Psoas muscle (tissue), 8 donors: ENCODE results near the gene ZNF318. TPM values are rescaled to one million over a fixed set of nuclear protein-coding genes. Genes with fewer than 3 reads are reported as not detected.

Experiments
- ATAC-seq, 4 donors: fragments of 200-7000 bp; cut with Tn5 transposase; one replicate each; pipeline ENCODE4 v1.9.1; 2020; ENCODE audit warnings: moderate library complexity in 3 of 4, mild to moderate bottlenecking in 2 of 4
- DNase-seq, 2 donors: peaks; one replicate each; pipeline ENCODE4 v3.0.0-alpha.2; 2020
- H3K27ac ChIP-seq: fragments of 200-600 bp; one replicate; pipeline ENCODE4 v1.8.0; 2022
- H3K27me3 ChIP-seq, 3 donors: fragments of 200-600 bp in 1 of 3; one replicate each; pipeline versions ENCODE4 v1.6.1 to v1.8.0; 2013 to 2022; ENCODE audit warnings: low read length in 2 of 3, mild to moderate bottlenecking in 2 of 3, moderate library complexity in 1 of 3; ENCODE audit not compliant: insufficient read depth in 3 of 3
- H3K36me3 ChIP-seq, 2 donors: fragments of 200-600 bp in 1 of 2; one replicate each; pipeline versions ENCODE4 v1.6.1 to v1.8.0; 2013 to 2022; ENCODE audit warnings: low read depth in 1 of 2, mild to moderate bottlenecking in 1 of 2, moderate library complexity in 1 of 2; ENCODE audit not compliant: insufficient read depth in 1 of 2
- H3K4me1 ChIP-seq: fragments of 200-600 bp; one replicate; pipeline ENCODE4 v1.8.0; 2022
- H3K4me3 ChIP-seq: fragments of 200-600 bp; one replicate; pipeline ENCODE4 v1.8.0; 2022; ENCODE audit warnings: mild to moderate bottlenecking
- H3K9me3 ChIP-seq: fragments of 200-600 bp; one replicate; pipeline ENCODE4 v1.8.0; 2022
- WGBS, 3 donors: extraction: QIAGEN DNeasy Blood & Tissue Kit; methylation state at CpG; one replicate each; pipeline versions ENCODE4 v1.1.6 to v1.1.7; 2013; 5-methylcytosine and 5-hydroxymethylcytosine counted together
- intact Hi-C, 2 donors: fragments of 100-400 bp; cut with DNase I; formaldehyde crosslinking; loops; one replicate each; pipeline versions ENCODE4 v1.11.0 to v1.14.2; 2022
- polyA plus RNA-seq, 3 donors: library from polyadenylated mRNA; stranded (reverse); fragments of 200-250 nt; gene quantifications; one replicate each; pipeline ENCODE4 v1.2.3, GENCODE V29; 2013
- total RNA-seq, 4 donors: library from RNA; stranded (reverse); fragmentation: NEBNext Ultra II Directional in 2 of 4; extraction: Animal tissue kit (Norgen Biotek cat#: 25700) in 2 of 4; gene quantifications; one replicate each; pipeline versions ENCODE4 v1.2.1 to v1.2.4, GENCODE V29; 2021 to 2023
- TF ChIP-seq, protein P1 (sequence below): fragments of 200-600 bp; IDR thresholded peaks from one replicate; pipeline ENCODE4 v1.8.0; 2022; ENCODE audit warnings: antibody characterized with exemption
- donor health status: healthy with polysubstance abuse.
- donor health status: DM: no; HTN: no; CAD: no; lungs with moderate emphysema.
- donor health status: Bipolar disorder and iron deficiency.
- donor health status: healthy.
- donor health status: DM: yes; HTN: yes; CAD: no.
- donor health status: DM: no; HTN: no; CAD: no.
- donor health status: DM: no; HTN: no; CAD: no.
- donor health status: DM: yes; HTN: yes; CAD: no.

The ZNF318 gene
- total and polyA plus RNA-seq, 7 donors: 3.4 to 14.3 (median 9.0) TPM

DNA sequence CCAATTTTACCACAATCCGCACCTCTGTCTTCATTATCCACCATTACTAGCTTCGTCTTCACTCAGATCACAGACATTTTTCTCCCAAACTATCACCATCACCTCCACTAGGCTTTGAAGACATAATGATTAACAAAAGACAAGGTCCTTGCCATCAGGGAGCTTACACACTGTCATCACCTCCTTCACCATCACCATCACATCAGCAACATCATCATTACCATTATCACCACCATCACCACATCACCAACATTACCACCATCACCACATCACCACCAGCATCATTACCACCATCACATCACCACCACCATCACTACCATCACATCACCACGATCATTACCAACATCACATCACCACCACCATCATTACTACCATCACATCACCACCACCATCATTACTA lies 75.7 kb downstream of the ZNF318 start:
- no peaks in the 10 kb centered on the region for H3K9me3 ChIP-seq

DNA sequence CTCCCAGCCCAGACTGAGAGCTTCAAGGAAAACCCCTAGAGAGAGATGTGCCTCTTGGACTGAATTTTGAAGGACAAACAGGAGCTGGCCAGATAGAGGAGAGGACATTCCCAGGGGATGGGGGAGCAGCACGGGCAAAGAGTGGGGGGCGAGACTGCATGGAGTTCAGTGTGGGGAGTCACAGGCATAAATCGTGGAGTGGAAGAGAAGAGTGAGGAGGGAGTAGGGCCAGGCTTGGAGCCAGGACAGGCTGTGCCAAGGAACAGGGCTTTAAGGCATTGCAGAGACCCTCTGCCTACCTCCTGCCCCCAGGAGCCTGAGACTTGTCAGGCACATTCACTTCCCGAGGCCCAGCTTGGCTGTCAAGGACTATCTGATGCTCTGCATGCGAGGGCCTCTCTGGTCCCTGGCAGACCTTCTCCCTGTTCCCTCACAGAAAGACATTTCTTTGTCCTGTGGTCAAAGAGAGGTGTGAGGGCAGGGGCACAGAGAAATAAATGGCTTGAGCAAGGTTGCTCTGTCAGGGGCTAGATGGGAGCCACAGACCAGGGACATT lies 76.6 kb downstream of the ZNF318 start:
- no peak for DNase-seq
- TF ChIP-seq, protein P1, sequence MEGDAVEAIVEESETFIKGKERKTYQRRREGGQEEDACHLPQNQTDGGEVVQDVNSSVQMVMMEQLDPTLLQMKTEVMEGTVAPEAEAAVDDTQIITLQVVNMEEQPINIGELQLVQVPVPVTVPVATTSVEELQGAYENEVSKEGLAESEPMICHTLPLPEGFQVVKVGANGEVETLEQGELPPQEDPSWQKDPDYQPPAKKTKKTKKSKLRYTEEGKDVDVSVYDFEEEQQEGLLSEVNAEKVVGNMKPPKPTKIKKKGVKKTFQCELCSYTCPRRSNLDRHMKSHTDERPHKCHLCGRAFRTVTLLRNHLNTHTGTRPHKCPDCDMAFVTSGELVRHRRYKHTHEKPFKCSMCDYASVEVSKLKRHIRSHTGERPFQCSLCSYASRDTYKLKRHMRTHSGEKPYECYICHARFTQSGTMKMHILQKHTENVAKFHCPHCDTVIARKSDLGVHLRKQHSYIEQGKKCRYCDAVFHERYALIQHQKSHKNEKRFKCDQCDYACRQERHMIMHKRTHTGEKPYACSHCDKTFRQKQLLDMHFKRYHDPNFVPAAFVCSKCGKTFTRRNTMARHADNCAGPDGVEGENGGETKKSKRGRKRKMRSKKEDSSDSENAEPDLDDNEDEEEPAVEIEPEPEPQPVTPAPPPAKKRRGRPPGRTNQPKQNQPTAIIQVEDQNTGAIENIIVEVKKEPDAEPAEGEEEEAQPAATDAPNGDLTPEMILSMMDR: no peak
- intact Hi-C loops: no loop called here
- H3K4me3 ChIP-seq: no peak overlapping the region
- H3K9me3 ChIP-seq: no peaks in the 10 kb centered on the region
- WGBS, 3 donors: 62 to 76% (median 67%) methylated on average over 5 of the region's 5 CpGs
- no peak for ATAC-seq
- H3K27ac ChIP-seq: no peak overlapping the region
- H3K36me3 ChIP-seq: no peaks in the 10 kb centered on the region
- H3K27me3 ChIP-seq: no peaks in the 10 kb centered on the region
- H3K4me1 ChIP-seq: no peaks in the 10 kb centered on the region

More for the DNA sequence above, 75.7 kb downstream of the ZNF318 start:
- H3K27me3 ChIP-seq: peaks cover 0 to under 1% (median 0%) of the 10 kb centered on the region in 3 donors
- DNase-seq: no peak
- no peaks in the 10 kb centered on the region for H3K4me1 ChIP-seq
- H3K36me3 ChIP-seq: no peaks in the 10 kb centered on the region
- ATAC-seq: no peak
- H3K4me3 ChIP-seq: no peak overlapping the region
- TF ChIP-seq, protein P1: no peak
- 86 to 93% (median 88%) methylated on average over 3 of the region's 3 CpGs for WGBS, 3 donors
- no peak overlapping the region for H3K27ac ChIP-seq
- intact Hi-C loops: no loop called here

DNA sequence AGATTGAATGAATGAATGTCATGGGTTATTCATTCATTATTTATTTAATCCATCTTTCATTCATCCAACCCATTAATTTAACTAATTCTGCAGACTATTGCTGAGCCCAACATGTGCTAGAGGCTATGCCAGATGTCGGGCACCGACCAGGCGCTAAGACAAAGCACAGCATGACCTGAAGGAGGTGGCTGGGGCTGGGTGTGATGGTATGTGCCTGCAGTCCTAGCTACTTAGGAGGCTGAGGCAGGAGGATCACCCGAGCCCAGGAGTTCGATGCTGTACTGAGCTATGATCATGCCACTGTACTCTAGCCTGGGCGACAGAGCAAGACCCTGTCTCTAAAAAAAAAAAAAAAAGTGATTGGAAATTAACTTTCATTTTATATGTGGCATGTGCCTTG lies 77.1 kb downstream of the ZNF318 start:
- ATAC-seq (no peak), DNase-seq (no peak)
- H3K27ac ChIP-seq: no peak overlapping the region
- 85 to 91% (median 89%) methylated on average over 6 of the region's 6 CpGs for WGBS, 3 donors
- TF ChIP-seq, protein P1: no peak
- intact Hi-C loops: no loop called here
- no peaks in the 10 kb centered on the region for H3K36me3 ChIP-seq
- no peak overlapping the region for H3K4me3 ChIP-seq
- H3K27me3 ChIP-seq: no peaks in the 10 kb centered on the region
- no peaks in the 10 kb centered on the region for H3K9me3 ChIP-seq
- H3K4me1 ChIP-seq: no peaks in the 10 kb centered on the region

DNA sequence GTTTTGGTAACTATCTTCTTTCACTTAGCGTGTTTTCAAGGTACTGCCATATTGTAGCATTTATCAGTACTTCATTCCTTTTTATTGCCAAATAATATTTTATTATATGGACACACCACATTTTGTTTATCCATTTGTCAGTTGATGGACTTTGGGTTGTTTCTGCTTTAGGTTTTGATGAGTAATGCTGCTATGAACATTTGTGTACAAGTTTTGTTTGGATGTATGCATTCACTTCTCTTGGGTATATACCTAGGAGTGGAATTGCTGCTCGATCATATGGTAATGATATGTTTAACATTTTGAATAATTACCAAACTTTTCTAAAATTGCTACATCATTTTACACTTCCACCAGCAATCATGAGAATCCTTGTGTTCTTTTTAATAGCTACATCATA lies 77.7 kb downstream of the ZNF318 start:
- intact Hi-C loops: no loop called here
- H3K36me3 ChIP-seq: no peaks in the 10 kb centered on the region
- H3K4me1 ChIP-seq: no peaks in the 10 kb centered on the region
- TF ChIP-seq, protein P1: no peak
- no peak overlapping the region for H3K27ac ChIP-seq
- WGBS, 3 donors: 90 to 95% (median 94%) methylated on average over 2 of the region's 2 CpGs
- ATAC-seq (no peak), DNase-seq (no peak)
- H3K9me3 ChIP-seq: no peaks in the 10 kb centered on the region
- peaks cover 0 to 2% (median 0%) of the 10 kb centered on the region in 3 donors for H3K27me3 ChIP-seq
- no peak overlapping the region for H3K4me3 ChIP-seq

DNA sequence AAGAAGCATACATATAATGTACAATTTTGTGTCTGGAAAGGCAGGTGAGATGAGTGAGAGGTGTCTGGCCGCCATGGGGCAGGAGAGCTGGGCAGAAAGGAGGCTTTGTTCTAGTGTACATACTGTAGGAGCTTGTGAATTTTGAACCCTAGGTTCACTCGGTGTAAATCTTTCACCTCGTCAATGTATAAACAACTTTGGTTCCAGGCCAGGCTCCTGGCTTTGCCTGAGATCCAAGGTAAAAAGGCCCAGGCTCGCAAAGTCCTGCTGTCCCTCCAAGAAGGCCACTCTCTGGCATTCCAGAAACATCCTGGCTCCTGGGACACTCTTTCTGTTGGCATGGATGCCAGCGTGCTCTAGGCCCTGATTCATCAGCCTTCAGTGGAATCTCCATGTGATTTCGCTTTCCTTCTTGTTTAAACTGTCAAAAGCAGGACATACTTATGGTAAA lies 78.5 kb downstream of the ZNF318 start:
- Histone ChIP-seq H3K27ac (no peak overlapping the region), H3K4me1 (no peaks in the 10 kb centered on the region), H3K36me3 (no peaks in the 10 kb centered on the region), H3K9me3 (no peaks in the 10 kb centered on the region), H3K27me3 (peaks cover 0 to 10% (median 0%) of the 10 kb centered on the region in 3 donors), H3K4me3 (no peak overlapping the region)
- ATAC-seq (no peak), DNase-seq (no peak)
- intact Hi-C loops: no loop called here
- 76 to 86% (median 82%) methylated on average over 6 of the region's 6 CpGs for WGBS, 3 donors
- TF ChIP-seq, protein P1: no peak
